ENCODE measurements around the gene TACC2. TPM values are rescaled to one million over a fixed set of nuclear protein-coding genes. Genes with fewer than 3 reads are reported as not detected.

The TACC2 gene
- total and polyA plus RNA-seq, 9 of the 15 experiments (the other 6 are each of a cell fraction or from before 2014, with no cell fraction given), result under 0.01 to 0.35 (median 0.03) TPM; not detected in 6

DNA sequence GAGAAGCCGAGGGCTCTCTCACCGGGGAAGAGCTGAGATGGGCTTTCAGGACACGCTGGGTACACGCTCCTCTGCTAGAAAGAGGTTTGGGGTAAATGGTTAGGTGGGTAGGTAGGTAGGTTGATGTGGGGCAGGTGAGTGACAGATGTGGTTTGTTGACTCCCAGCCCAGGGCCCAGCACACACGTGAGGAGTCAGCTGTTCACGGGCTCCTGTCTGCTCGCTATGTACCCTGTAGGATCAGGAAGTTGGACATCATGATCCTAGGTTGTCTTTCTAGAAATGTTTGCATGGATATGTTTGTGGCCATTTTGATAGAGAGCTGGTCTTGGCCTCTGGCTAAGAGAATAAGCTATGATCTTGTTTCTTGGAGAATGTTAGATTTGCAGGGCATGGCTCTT is 109.0 kb downstream of the TACC2 start:
- in situ Hi-C loops (cut with MboI), result no loop called here
- no peak for TF ChIP-seq ZFPM2 (CRISPR knock-in tag; IDR thresholded peaks at IDR 0.05)
- TF ChIP-seq NFXL1 (CRISPR knock-in tag; IDR thresholded peaks at IDR 0.05), result no peak
- TF ChIP-seq ZKSCAN1 (IDR thresholded peaks at IDR 0.05; ENCODE audit: low read depth, low read length), result no peak
- no peak for TF ChIP-seq ADNP (tag; IDR thresholded peaks at IDR 0.05)
- no peak for TF ChIP-seq SIN3B (IDR thresholded peaks at IDR 0.05; ENCODE audit: low read depth)
- no peak for TF ChIP-seq RFX1 (IDR thresholded peaks at IDR 0.05)
- no peak for TF ChIP-seq ZNF24 (IDR thresholded peaks at IDR 0.05)
- no peak for TF ChIP-seq ZNF740 (CRISPR knock-in tag; IDR thresholded peaks at IDR 0.05)
- no peak for TF ChIP-seq ZNF740 (tag; IDR thresholded peaks at IDR 0.05)
- TF ChIP-seq IFI16 (CRISPR knock-in tag; IDR thresholded peaks at IDR 0.05), result no peak
- TF ChIP-seq GTF2F1 (IDR thresholded peaks at IDR 0.05; ENCODE audit: low read depth, low read length), result no peak
- TF ChIP-seq MXI1 (IDR thresholded peaks at IDR 0.05; ENCODE audit: low read depth, low read length), result no peak
- TF ChIP-seq RBM14 (IDR thresholded peaks at IDR 0.05; ENCODE audit: borderline replicate concordance, insufficient read depth, low read depth, low read length), result no peak
- TF ChIP-seq, protein P1, sequence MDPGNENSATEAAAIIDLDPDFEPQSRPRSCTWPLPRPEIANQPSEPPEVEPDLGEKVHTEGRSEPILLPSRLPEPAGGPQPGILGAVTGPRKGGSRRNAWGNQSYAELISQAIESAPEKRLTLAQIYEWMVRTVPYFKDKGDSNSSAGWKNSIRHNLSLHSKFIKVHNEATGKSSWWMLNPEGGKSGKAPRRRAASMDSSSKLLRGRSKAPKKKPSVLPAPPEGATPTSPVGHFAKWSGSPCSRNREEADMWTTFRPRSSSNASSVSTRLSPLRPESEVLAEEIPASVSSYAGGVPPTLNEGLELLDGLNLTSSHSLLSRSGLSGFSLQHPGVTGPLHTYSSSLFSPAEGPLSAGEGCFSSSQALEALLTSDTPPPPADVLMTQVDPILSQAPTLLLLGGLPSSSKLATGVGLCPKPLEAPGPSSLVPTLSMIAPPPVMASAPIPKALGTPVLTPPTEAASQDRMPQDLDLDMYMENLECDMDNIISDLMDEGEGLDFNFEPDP (CRISPR knock-in tag; IDR thresholded peaks at IDR 0.05), result no peak
- no peak for TF ChIP-seq BHLHE40 (IDR thresholded peaks at IDR 0.05; ENCODE audit: low read length)
- H3K9me1 ChIP-seq (ENCODE audit: control insufficient read depth, insufficient read depth, low read length), result no peaks in the 10 kb centered on the region
- FAIRE-seq, result no peak
- H3K27me3 ChIP-seq (ENCODE audit: control insufficient read depth in 2 of 2, insufficient read depth in 2 of 2, low read length in 2 of 2), result peaks cover 0 to 35% of the 10 kb centered on the region in 2 experiments; a peak in 2 of 5 replicates
- no peak overlapping the region for H3K27ac ChIP-seq (ENCODE audit: extremely low read depth, low read depth, low read length)
- intact Hi-C loops (cut with micrococcal nuclease), result no loop called here
- H3K4me3 ChIP-seq, result no peak overlapping the region
- H3K4me1 ChIP-seq (replicated peaks in 1 of 2; ENCODE audit: control insufficient read depth in 2 of 2, insufficient read depth in 2 of 2, low read length in 2 of 2), result no peaks in the 10 kb centered on the region
- H3K79me2 ChIP-seq (ENCODE audit: control insufficient read depth, insufficient read depth, low read length), result no peaks in the 10 kb centered on the region
- no TSS peak for BruUV-seq (replicated peaks)
- no peak for ATAC-seq
- no peak overlapping the region for H3K4me2 ChIP-seq (ENCODE audit: insufficient read depth, low read length)
- ChIA-PET POLR2A (interaction anchor here (0.6 kb wide), 1 partner anchor 26 kb away, joined by 3 read pairs; no protein-coding TSS in a partner anchor), CTCF (ENCODE audit: low intra/inter-chr PET ratio) (no interaction called here)
- no peak for DNase-seq (ENCODE audit: extremely low read depth in 1 of 4, low spot score in 3 of 4)
- H3K9me3 ChIP-seq (replicated peaks; ENCODE audit: control insufficient read depth, insufficient read depth, low read depth, low read length), result no peaks in the 10 kb centered on the region
- no peak overlapping the region for H2AFZ ChIP-seq (ENCODE audit: low read depth, low read length)
- no peak overlapping the region for H3K9ac ChIP-seq (ENCODE audit: insufficient read depth in 1 of 2, low read depth in 2 of 2, low read length in 2 of 2)
- no peaks in the 10 kb centered on the region for H3K36me3 ChIP-seq (ENCODE audit: control insufficient read depth, insufficient read depth, low read length)
- no peaks in the 10 kb centered on the region for H4K20me1 ChIP-seq (replicated peaks; ENCODE audit: control insufficient read depth, insufficient read depth, low read length)
- 0% methylated on average over 6 of the region's 7 CpGs for WGBS (ENCODE audit: insufficient coverage, low coverage, missing lambda C conversion rate)
